Measurements from ENCODE around the gene CCDC122.

DNA sequence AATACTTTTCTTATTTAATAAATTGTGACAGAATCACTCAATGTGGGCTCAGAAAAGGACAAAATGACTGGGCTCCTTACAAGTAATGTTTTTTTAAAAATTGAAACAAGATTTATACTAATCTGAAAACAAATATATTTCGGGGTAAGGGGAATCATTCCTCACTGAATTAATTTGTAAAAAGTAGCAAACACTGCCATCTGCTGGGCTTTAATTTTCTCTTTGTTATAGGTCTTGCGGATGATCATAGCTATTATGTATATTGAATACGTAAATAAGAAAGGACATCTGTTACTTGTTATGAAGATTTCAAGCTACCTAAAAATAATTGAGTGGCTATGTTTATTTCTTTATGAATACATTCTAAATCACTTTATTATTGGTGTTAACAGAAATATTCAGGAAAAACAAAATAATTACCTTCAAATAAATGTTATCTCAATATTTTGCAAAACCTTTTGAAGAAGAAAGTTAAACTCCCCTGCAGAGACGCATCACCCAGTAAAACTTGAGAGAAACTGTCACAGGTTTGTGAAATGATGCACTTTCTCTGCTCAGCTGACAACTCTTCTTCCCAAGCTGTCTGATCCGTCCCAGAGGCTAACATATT, 75.0 kb downstream of the CCDC122 start:
- TF ChIP-seq, protein P1, sequence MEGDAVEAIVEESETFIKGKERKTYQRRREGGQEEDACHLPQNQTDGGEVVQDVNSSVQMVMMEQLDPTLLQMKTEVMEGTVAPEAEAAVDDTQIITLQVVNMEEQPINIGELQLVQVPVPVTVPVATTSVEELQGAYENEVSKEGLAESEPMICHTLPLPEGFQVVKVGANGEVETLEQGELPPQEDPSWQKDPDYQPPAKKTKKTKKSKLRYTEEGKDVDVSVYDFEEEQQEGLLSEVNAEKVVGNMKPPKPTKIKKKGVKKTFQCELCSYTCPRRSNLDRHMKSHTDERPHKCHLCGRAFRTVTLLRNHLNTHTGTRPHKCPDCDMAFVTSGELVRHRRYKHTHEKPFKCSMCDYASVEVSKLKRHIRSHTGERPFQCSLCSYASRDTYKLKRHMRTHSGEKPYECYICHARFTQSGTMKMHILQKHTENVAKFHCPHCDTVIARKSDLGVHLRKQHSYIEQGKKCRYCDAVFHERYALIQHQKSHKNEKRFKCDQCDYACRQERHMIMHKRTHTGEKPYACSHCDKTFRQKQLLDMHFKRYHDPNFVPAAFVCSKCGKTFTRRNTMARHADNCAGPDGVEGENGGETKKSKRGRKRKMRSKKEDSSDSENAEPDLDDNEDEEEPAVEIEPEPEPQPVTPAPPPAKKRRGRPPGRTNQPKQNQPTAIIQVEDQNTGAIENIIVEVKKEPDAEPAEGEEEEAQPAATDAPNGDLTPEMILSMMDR (IDR thresholded peaks at IDR 0.05; ENCODE audit: low read length) = peak; percentile 36
- no peak for TF ChIP-seq EZH2 (optimal IDR thresholded peaks at IDR 0.05; ENCODE audit: low read depth, low read length)
- no peak for TF ChIP-seq EZH2phosphoT487 (IDR thresholded peaks at IDR 0.05; ENCODE audit: low read length)

All from MM.1S (cell line).